Activated naive CD4-positive, alpha-beta T cell treated with Interleukin-2 at 50 U/mL for 16 hours (primary cell): Measurements from ENCODE around the gene KRT26.
"Not testable (repeated sequence)": the region's sequence is repeated elsewhere in the genome, so short reads cannot be mapped to it uniquely, and the experiment has no call there.

ENCODE experiments used
- DNase-seq: peaks from one replicate; pipeline ENCODE4 v3.0.0-alpha.2; 2020

The KRT26 gene

GRCh38 chr17:40794466-40794865 is 22.5 kb upstream of the KRT26 start:
- DNase-seq: no peak

DNA sequence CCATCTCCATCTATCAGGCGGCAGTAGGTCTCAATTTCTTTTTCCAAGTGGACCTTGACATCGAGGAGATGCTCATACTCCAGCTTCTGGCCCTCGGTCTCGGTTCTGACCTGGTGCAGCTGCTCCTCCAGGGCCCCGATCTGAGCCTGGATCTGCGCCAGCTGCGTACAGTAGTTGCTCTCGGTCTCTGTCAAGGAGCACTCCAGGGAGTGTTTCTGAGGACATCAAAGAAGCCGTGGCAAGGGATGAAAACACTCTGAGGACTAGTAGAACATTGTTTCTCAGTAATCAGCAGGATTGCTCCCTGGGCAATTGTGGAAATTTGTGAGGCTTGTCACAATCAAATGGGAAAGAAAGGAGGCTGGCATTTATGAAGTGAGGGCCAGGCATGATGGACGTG is 21.8 kb upstream of the KRT26 start:
- DNase-seq: no peak

DNA sequence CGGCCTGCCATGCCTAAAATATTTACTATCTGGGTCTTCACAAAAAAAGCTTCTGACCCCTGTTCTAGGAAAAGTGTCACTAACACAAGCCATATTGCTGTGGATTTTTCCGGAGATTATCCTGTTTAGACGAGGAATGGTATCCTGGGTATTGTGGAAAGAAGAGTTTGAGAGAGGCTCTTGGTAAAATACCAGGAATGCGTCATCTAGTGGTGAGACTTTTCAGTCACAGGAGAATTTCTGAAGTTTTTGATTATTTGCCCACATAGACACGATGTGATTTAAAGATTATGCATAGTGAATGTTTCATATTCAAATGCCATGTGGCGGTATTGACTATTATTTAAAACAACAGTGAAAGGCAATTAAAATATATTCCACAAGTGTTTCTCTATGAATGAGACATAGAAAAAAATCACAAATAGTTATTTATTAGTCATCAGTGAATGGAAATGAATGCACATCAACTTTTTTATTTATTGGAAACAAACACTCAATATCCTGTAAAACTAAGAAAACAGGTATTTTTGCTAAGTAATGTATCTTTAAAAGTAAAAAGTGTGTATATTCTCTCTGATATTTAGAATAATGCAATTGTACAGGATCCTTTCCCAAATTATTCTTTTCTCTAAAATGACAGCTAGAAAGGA is 19.9 kb upstream of the KRT26 start:
- DNase-seq: no peak

DNA sequence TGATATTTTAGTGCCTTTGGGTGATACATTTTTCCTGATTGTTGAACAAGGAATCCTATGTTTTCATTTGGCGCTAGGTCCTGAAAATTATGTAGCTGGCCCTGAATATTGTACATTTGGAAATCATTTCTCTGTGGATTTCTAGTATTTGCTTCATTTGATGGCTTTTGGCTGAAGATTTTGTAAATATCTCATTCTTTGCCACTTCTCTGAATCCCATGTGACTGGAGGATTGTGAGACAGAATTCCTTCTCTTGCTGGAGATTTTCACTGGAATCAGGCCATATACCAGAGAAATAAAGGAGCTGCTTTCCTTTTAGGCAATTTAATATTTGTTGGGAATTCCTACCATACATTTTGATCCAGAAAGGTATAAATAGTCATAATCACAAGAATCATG is 19.1 kb upstream of the KRT26 start:
- no peak for DNase-seq

DNA sequence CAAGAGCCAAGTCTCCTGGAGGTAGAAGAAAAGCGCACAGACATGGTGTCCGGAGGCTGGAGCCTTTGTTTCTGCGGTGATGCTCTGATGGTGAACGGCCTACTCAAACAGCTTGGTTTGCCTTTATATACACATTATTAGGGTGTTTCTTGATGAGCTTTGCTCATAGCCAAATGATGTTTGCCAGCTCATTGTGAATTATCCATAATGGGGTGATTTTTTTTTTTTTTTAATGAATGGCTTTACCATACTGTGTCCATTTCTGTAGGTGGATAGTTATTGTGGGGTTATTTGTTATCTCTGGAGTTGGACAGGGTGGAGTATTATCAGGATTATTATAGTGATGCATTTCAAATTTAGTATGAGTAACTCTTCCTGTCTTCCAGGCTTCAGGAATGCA is 10.4 kb upstream of the KRT26 start, which contains the start of gene KRT27:
KRT27 (minus strand) TSS at position 101 of the 400 bp plus-strand sequence; CDS start at position 44, 57 bp downstream.
- no peak for DNase-seq

DNA sequence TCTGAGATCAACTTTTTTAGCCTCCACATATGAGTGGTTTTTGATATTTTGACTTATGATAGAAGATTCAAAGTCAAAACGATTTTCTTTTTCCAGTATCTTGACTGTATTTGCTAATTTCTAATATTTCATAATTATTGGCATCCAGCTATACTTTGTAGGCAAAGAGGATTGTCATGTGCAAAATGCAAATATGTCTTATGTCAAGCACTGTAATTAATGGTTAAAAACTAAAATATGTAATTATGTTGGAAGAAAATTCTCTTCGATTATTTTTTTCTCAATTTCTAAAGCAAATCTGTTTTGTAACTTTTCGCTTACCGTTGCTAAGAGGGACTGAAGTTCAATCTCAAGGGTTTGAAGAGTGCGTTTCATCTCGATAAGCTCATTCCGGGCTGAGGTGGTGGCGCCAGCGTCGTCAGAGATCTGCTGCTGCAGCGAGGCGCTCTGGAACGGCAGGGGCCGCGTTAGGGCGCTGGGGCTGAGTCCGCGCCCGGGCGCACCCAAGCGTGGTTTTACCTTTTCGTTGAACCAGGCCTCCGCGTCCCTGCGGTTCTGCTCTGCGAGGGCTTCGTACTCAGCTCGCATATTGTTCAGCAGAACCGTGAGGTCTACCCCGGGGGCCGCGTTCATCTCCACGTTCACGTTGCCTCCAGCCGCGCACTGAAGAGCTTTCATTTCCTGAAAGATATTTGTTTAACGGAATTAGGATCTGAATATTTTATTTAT is 7.3 kb upstream of the KRT26 start:
- DNase-seq: peak; percentile 11

DNA sequence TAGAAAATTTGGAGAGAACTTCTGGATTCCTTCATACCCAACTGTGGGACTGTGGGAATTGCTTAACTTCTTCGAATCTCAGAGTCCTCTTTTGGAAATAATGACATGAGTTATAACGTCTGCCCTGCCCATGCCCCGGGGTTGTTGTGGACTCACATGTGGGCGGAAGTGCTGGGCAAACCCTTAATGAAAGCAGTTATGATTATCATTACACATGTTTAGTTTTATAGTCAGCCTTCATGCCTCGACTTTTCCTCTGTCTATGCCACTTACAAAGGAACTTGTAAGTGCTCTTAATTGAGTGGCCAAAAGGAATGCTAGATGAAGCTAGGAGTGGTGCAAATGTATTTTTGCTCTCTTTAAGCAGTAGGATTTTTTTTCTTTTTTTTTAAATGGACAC is 6.5 kb upstream of the KRT26 start:
- no peak for DNase-seq

DNA sequence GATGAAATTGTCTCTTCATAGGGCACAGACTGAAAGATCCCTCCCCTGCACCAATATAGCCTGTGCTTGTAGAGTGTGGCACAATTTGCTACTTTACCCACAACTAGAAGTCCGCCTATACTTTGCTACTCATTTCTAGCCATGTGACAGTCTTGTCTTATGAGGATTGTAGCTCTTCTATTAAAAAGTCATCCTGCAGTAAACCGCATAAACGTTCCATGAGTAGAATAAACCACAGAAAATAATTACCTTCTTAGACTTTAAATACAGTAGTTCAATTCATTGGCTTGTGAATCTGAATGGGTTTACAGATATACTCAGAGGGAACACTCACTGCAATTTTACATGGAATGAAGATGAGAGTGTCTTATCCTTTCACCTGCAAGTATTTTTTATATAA is 6.0 kb upstream of the KRT26 start:
- no peak for DNase-seq

- DNase-seq: no peak
These were observed 5.5 kb upstream of the KRT26 start for GRCh38 chr17:40777459-40777858.

DNA sequence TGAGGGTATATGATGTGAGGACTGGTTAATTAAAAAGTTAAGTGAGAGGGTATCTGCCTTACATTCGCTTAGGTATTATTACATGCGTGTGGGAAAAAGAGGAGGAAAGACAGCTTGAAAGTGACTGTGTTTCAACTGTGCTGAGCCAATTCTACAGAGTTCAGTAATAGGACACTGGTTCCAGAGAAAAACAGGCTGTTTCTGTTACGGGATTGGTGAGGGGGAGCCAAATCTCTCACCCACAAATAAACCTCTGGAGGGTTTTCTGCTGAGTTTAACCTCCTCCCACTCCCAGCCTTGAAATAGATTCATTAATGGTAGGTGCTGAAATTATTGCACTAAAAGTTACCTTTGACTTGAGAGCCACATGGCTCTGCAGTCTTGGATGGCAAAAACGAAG is 3.9 kb upstream of the KRT26 start:
- no peak for DNase-seq

DNA sequence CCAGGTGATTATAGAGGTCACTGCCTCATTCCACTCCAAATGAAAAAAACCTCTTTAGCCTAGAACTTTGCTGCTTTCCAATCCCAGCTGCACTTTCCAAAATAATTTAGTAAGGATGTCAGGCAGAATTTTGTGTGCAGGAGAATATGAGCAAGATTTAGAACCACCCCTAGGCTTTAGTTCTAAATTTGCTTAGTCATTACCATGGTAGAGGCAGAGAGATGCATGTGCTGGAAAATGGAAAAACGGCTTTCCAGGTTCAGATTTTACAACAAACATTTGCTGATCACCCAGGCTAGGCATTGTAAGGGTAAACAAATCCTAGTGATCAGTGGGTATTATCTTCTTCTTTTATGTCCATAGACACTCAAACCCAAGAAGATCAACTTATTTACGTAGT is 6.3 kb downstream of the KRT26 start:
- DNase-seq: no peak

- DNase-seq: no peak
These were observed 8.2 kb downstream of the KRT26 start for GRCh38 chr17:40763752-40764151.

DNA sequence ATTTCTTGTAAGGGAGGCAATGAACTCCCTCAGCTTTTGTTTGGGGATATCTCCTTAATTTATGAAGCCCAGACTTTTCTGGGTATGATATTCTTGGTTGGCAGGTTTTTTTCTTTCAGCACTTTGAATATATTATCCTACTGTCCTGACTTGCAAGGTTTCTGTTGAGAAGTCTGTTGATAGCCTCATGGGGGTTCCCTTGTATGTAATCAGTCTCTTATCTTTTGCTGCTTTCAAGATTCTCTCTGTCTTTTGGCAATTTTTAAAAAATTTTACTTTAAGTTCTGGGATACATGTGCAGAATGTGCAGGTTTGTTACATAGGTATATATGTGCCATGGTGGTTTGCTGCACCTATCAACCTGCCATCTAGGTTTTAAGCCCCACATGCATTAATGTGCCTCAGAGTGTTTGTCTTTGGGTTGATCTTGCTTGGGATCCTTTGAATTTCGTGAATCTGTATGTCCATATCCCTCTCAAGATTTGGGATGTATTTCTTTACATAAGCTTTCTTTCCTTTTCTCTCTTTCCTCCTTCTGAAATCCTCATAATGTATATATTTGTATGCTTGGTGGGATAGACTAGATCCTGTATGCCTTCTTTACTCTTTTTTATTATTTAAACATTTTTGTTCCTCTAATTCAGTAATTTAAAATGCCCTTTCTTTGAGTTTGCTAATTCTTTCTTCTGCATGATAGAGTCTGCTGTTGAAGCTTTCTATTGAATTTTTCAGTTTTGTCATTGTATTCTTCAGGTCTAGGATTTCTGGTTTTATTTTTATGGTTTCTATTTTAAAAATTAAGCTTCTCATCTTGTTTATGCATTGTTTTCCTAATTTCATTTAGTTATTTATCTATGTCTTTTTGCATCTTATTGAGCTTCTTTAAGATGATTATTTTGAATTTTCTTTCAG is 11.6 kb downstream of the KRT26 start:
- DNase-seq: no peak

GRCh38 chr17:40755231-40755630 is 16.8 kb downstream of the KRT26 start, which contains the start of gene KRT25:
Gene KRT25 (minus strand): TSS chr17:40755331. CDS start chr17:40755271, 60 bp downstream.
- DNase-seq: no peak

DNA sequence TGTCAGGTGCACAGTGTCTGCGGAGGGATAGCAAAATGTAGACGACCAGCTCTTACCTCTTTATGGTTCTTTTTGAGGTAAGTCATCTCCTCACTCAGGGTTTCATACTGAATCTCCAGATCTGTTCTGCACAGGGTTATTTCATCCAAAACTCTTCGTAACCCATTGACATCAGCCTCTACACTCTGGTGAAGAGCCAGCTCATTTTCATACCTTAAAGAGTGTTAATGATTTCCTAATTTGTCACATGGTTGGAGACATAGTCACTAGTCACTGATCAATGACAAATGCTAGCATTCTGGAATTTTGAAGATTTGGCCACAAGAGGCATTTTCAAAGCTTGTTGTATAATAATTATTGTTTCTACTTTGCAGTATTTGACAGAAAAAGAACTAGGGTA is 18.2 kb downstream of the KRT26 start:
- DNase-seq: no peak

- no peak for DNase-seq
These were observed 20.9 kb downstream of the KRT26 start for GRCh38 chr17:40751065-40751464.

- DNase-seq: no peak
These were observed 21.6 kb downstream of the KRT26 start for GRCh38 chr17:40750391-40750790.

DNA sequence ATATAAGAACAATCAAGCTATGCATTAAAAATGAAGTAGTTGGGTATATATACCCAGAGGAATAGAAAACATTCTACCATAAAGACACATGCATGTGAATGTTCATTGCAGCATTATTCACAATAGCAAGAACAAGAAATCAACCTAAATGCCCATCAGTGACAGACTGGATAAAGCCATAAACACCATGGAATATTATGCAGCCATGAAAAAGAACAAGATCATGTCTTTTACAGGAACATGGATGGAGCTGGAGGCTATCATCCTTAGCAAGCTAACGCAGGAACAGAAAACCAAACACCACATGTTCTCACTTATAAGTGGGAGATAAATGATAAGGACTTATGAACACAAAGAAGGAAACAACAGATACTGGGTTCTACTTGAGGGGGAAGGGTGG is 23.3 kb downstream of the KRT26 start:
- not testable (repeated sequence) for DNase-seq

DNA sequence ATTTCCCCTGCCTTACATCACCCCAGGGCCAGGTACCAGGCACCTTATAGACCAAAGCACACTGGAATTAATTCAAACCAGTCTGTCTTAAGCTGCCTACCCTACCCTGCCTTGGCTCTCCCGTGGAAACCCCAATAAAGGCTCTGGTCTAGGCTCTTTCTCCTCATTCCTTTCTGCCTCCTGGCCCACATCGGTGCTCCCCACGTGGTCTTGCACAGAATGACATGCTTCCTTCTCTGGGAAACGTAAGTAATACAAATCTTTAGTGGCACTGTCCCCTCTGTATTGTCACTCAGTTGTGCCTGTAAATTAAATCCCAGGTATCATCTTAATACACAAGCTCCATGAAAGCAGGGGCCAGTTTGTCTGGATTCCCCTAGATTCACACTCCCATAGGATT is 33.4 kb downstream of the KRT26 start:
- no peak for DNase-seq

GRCh38 chr17:40735016-40735415 is 37.0 kb downstream of the KRT26 start:
- no peak for DNase-seq

DNA sequence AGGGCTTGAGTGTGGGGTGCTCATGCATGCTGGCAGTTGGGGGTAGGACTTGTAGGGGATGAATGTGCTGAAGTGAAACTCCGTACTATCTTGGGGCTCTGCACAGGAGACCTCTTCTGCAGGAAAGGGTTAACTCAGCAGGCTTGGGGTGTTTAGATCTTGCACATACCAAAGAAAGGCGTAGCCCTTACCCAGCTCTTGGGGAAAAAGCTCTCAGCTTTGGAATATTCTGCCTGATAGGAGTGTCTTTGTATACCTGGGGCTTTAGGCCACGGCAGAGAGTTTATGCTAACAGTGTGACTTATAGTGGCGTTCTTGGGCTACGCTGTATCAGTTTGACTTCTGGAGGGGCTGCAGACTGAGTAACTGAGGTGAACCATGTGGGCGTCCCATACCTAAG is 38.0 kb downstream of the KRT26 start:
- no peak for DNase-seq

GRCh38 chr17:40730970-40731369 is 41.0 kb downstream of the KRT26 start:
- DNase-seq: no peak

GRCh38 chr17:40727447-40728231 is 44.4 kb downstream of the KRT26 start:
- DNase-seq: no peak
